BE2C (cell line): ENCODE results near the gene PDCD6IP.

Source experiments
- DNase-seq: peaks from one replicate; pipeline ENCODE4 v3.0.0-alpha.2; 2020
- H3K27me3 ChIP-seq: fragments of 250-450 bp; sonication (Bioruptor Pico); 2 replicates; pipeline ENCODE4 v1.5.1; 2020; ENCODE audit warnings: mild to moderate bottlenecking
- H3K36me3 ChIP-seq: fragments of 250-450 bp; sonication (Bioruptor Pico); 2 replicates; pipeline ENCODE4 v1.5.1; 2020; ENCODE audit warnings: mild to moderate bottlenecking
- H3K4me1 ChIP-seq: fragments of 250-450 bp; sonication (Bioruptor Pico); 2 replicates; pipeline ENCODE4 v1.5.1; 2020
- H3K4me3 ChIP-seq: 2 replicates; pipeline ENCODE4 v1.5.1; 2011; ENCODE audit warnings: low read depth, low read length
- H3K9me3 ChIP-seq: fragments of 250-450 bp; sonication (Bioruptor Pico); 2 replicates; pipeline ENCODE4 v1.5.1; 2020
- CTCF ChIP-seq: IDR thresholded peaks from 2 replicates; pipeline ENCODE4 v1.5.1; 2012; ENCODE audit warnings: mild to moderate bottlenecking, low read depth, low read length

The PDCD6IP gene

GRCh38 chr3:33887478-33887877, 89.0 kb downstream of the PDCD6IP start:
- Histone ChIP-seq H3K27me3 (no peaks in the 10 kb centered on the region), H3K36me3 (no peaks in the 10 kb centered on the region), H3K9me3 (no peaks in the 10 kb centered on the region), H3K4me3 (no peak overlapping the region), H3K4me1 (no peaks in the 10 kb centered on the region)
- no peak for DNase-seq
- no peak for TF ChIP-seq CTCF

DNA sequence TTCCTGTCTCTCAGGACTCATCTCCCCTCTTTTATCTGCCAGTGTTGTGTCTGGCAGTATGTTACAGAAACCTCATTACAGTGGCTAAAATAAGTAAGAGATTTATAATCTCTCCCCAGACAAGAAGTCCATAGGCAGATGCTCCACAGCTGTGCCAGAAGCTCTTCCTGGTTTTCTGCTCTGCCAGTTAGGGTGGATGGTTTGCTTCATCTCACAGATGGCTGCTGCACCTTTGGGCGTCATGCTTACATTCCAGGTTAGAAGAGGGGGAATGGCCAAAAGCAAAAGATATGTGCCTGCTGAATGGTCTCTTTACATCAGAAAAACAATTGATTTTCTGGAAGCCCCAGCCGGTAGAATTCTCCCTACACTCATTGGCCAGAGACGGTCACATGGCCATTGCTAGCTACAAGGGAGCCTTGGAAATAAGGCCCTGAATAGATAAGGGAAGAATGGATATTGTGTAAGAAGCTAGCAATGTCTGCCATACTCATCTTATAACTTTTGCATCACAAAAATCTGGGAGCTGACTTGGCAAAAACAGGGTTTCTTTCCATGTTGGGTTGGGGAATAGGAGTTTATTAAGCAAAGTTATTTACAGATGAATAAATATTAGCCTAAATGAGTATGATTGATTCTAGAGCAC, 91.1 kb downstream of the PDCD6IP start:
- DNase-seq: no peak
- no peaks in the 10 kb centered on the region for H3K27me3 ChIP-seq
- H3K4me3 ChIP-seq: no peak overlapping the region
- no peaks in the 10 kb centered on the region for H3K4me1 ChIP-seq
- no peaks in the 10 kb centered on the region for H3K36me3 ChIP-seq
- TF ChIP-seq CTCF: no peak
- H3K9me3 ChIP-seq: no peaks in the 10 kb centered on the region

- H3K4me3 ChIP-seq: no peak overlapping the region
- no peaks in the 10 kb centered on the region for H3K9me3 ChIP-seq
- no peaks in the 10 kb centered on the region for H3K27me3 ChIP-seq
- TF ChIP-seq CTCF: no peak
- H3K36me3 ChIP-seq: no peaks in the 10 kb centered on the region
- no peaks in the 10 kb centered on the region for H3K4me1 ChIP-seq
- no peak for DNase-seq
Observed at GRCh38 chr3:33892655-33893054, 94.2 kb downstream of the PDCD6IP start.

DNA sequence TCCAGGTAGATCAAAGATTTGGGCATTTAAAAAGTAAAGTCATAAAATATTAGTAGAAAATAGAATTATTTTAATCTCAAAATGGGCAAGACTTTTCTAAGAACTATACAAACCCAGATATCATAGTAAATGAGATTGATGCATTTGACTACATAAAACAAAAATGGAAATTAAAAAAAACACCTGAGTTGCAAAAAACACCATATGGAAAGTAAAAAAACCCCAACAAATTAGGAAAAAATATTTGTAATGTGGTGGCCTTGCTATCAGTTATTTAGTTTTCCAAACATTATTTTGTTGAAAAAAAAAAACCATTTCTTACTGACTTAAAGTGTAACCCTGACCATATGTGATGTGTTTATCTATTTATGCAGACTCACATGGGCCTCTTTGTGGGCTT, 97.2 kb downstream of the PDCD6IP start:
- no peak for DNase-seq
- H3K4me3 ChIP-seq: no peak overlapping the region

DNA sequence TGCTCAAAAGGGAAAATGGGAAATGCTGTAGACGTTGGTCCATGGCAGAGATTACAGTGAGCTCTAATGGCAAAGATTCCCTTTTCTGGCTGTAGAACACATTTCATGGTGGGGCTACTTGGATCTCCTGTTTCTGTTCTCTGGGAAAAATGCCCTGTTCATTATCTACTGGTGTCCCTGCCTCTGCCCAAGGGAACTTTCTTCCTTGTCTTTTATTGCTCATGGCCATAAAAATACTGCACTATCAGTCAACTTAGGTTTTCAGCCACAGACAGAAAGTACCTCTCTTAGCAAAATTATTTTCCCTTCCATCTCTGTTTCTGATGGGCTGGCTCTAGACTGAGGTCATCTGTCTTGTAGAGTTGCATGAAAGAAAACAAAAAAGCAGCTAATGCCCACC, 98.9 kb downstream of the PDCD6IP start:
- no peaks in the 10 kb centered on the region for H3K27me3 ChIP-seq
- no peaks in the 10 kb centered on the region for H3K4me1 ChIP-seq
- no peaks in the 10 kb centered on the region for H3K9me3 ChIP-seq
- H3K36me3 ChIP-seq: no peaks in the 10 kb centered on the region
- no peak for DNase-seq
- H3K4me3 ChIP-seq: no peak overlapping the region
- no peak for TF ChIP-seq CTCF

More for the DNA sequence above, 97.2 kb downstream of the PDCD6IP start:
- no peaks in the 10 kb centered on the region for H3K27me3 ChIP-seq
- H3K36me3 ChIP-seq: no peaks in the 10 kb centered on the region
- H3K4me1 ChIP-seq: no peaks in the 10 kb centered on the region
- TF ChIP-seq CTCF: no peak
- H3K9me3 ChIP-seq: no peaks in the 10 kb centered on the region

- TF ChIP-seq CTCF: no peak
- Histone ChIP-seq H3K27me3 (no peaks in the 10 kb centered on the region), H3K9me3 (no peaks in the 10 kb centered on the region), H3K36me3 (no peaks in the 10 kb centered on the region), H3K4me1 (no peaks in the 10 kb centered on the region), H3K4me3 (no peak overlapping the region)
- no peak for DNase-seq
Observed at GRCh38 chr3:33898901-33899300, 100.5 kb downstream of the PDCD6IP start.
